HCT116 (cell line): ENCODE data around the gene CCSER1. TPM values are rescaled to one million over a fixed set of nuclear protein-coding genes. Genes with fewer than 3 reads are reported as not detected.

ENCODE experiments used
- ATAC-seq: fragments of 200-7000 bp; cut with Tn5 transposase; 2 replicates; pipeline ENCODE4 v1.9.1; 2020; ENCODE audit warnings: mild to moderate bottlenecking, moderate library complexity
- BruUV-seq: library from RNA; stranded (reverse); fragments of 400-500 nt; replicated peaks from 2 replicates; lab custom pipeline; 2021; lab: Mats Ljungman, UMichigan
- CTCF ChIA-PET: fragments of 300-600 bp; sonication (Branson Sonifier 250); formaldehyde crosslinking; loops from one replicate; lab custom pipeline; 2021; ENCODE audit warnings: antibody characterized with exemption; lab: Charles Lee
- POLR2A ChIA-PET: fragments of 300-600, 350-600 bp; sonication (Branson Sonifier 250); formaldehyde crosslinking; loops from one replicate; lab custom pipeline; 2021; ENCODE audit warnings: antibody characterized with exemption; lab: Charles Lee
- RAD21 ChIA-PET, 2 experiments: fragments of 300-600 bp; sonication (Branson Sonifier 250); formaldehyde crosslinking; loops; one replicate each; lab custom pipeline; 2023; ENCODE audit warnings: low total read pairs in 2 of 2; ENCODE audit not compliant: uncharacterized antibody in 2 of 2, unreplicated experiment in 2 of 2, low non-redundant PET in 1 of 2; lab: Charles Lee
- DNase-seq: peaks from one replicate; pipeline ENCODE4 v3.0.0-alpha.2; 2010; ENCODE audit warnings: low read depth, low spot score
- H2AFZ ChIP-seq: fragments of 200-600 bp; shearing (Covaris generic), sonication (generic); 2 replicates; pipeline ENCODE4 v1.6.1; 2017; ENCODE audit warnings: low read depth, mixed run types, mixed read lengths, antibody characterized with exemption, low read length; ENCODE audit not compliant: poor library complexity, severe bottlenecking
- H3K27ac ChIP-seq: 2 replicates; pipeline ENCODE4 v1.5.1; 2012; ENCODE audit warnings: low read depth, low read length
- H3K27me3 ChIP-seq: fragments of 200-600 bp; sonication (generic); 2 replicates; pipeline ENCODE4 v1.6.1; 2016; ENCODE audit warnings: mixed run types, low read length, mixed read lengths; ENCODE audit not compliant: insufficient read depth
- H3K36me3 ChIP-seq, 2 experiments: fragments of 200-500 bp in 1 of 2; fragments of 200-600 bp in 1 of 2; sonication (Bioruptor generic) in 1 of 2; sonication (generic) in 1 of 2; 2 replicates each; pipeline versions ENCODE4 v1.5.1 to v1.6.1; 2014 to 2016; ENCODE audit warnings: low read length in 2 of 2, inconsistent platforms in 1 of 2, mixed read lengths in 1 of 2, mixed run types in 1 of 2; ENCODE audit not compliant: insufficient read depth in 2 of 2, control insufficient read depth in 1 of 2
- H3K4me1 ChIP-seq, 2 experiments: fragments of 200-600 bp in 1 of 2; sonication (generic) in 1 of 2; 2 replicates each; pipeline versions ENCODE4 v1.5.1 to v1.6.1; 2012 to 2017; ENCODE audit warnings: low read length in 2 of 2, inconsistent platforms in 1 of 2, mild to moderate bottlenecking in 1 of 2, mixed read lengths in 1 of 2, mixed run types in 1 of 2, moderate library complexity in 1 of 2; ENCODE audit not compliant: insufficient read depth in 2 of 2, control insufficient read depth in 1 of 2
- H3K4me2 ChIP-seq: fragments of 200-600 bp; sonication (generic); 2 replicates; pipeline ENCODE4 v1.6.1; 2017; ENCODE audit warnings: mixed run types, low read length, mixed read lengths
- H3K4me3 ChIP-seq, 2 experiments: fragments of 200-600 bp in 1 of 2; sonication (generic) in 1 of 2; replicated peaks in 1 of 2; 2 replicates each; pipeline ENCODE4 v1.5.1; 2011 to 2016; ENCODE audit warnings: low read length in 2 of 2, control low read depth in 1 of 2, low read depth in 1 of 2, mild to moderate bottlenecking in 1 of 2, mixed read lengths in 1 of 2, mixed run types in 1 of 2
- H3K79me2 ChIP-seq: fragments of 200-600 bp; sonication (generic); 2 replicates; pipeline ENCODE4 v1.6.1; 2017; ENCODE audit warnings: mild to moderate bottlenecking, mixed run types, low read length, moderate library complexity, mixed read lengths; ENCODE audit not compliant: insufficient read depth
- H3K9ac ChIP-seq: fragments of 200-600 bp; sonication (generic); 2 replicates; pipeline ENCODE4 v1.6.1; 2016; ENCODE audit warnings: low read length, mixed read lengths
- H3K9me2 ChIP-seq: fragments of 200-600 bp; sonication (generic), shearing (Covaris generic); 2 replicates; pipeline ENCODE4 v1.6.1; 2017; ENCODE audit warnings: mixed run types, mild to moderate bottlenecking, moderate library complexity; ENCODE audit not compliant: insufficient read depth
- H3K9me3 ChIP-seq, 2 experiments: fragments of 200-500 bp in 1 of 2; fragments of 200-600 bp in 1 of 2; sonication (Bioruptor generic) in 1 of 2; sonication (generic) in 1 of 2; 2 replicates each; pipeline ENCODE4 v1.6.1; 2014 to 2017; ENCODE audit warnings: low read length in 2 of 2, mixed read lengths in 2 of 2, inconsistent platforms in 1 of 2, low read depth in 1 of 2, mild to moderate bottlenecking in 1 of 2, mixed run types in 1 of 2, moderate library complexity in 1 of 2; ENCODE audit not compliant: control insufficient read depth in 1 of 2, insufficient read depth in 1 of 2
- H4K20me1 ChIP-seq: fragments of 200-600 bp; sonication (generic), shearing (Covaris generic); 2 replicates; pipeline ENCODE4 v1.6.1; 2017; ENCODE audit warnings: mixed run types, mild to moderate bottlenecking, moderate library complexity; ENCODE audit not compliant: insufficient read depth
- ATF3 ChIP-seq: IDR thresholded peaks from 2 replicates; pipeline ENCODE4 v1.6.1; 2012
- CEBPB ChIP-seq: IDR thresholded peaks from 2 replicates; pipeline ENCODE4 v1.6.1; 2012; ENCODE audit warnings: low read depth
- EGR1 ChIP-seq: IDR thresholded peaks from 2 replicates; pipeline ENCODE4 v1.6.1; 2012; ENCODE audit warnings: low read depth
- EZH2 ChIP-seq: fragments of 200-600 bp; sonication (generic); IDR thresholded peaks from 2 replicates; pipeline ENCODE4 v1.6.1; 2017; ENCODE audit warnings: antibody characterized with exemption, mixed run types
- JUND ChIP-seq: IDR thresholded peaks from 2 replicates; pipeline ENCODE4 v1.6.1; 2012
- POLR2A ChIP-seq: IDR thresholded peaks from 2 replicates; pipeline ENCODE4 v1.7.0; 2011; ENCODE audit warnings: borderline replicate concordance; ENCODE audit not compliant: insufficient read depth, insufficient read length; ENCODE audit errors: extremely low read depth
- RAD21 ChIP-seq: IDR thresholded peaks from 2 replicates; pipeline ENCODE4 v1.6.1; 2012; ENCODE audit warnings: low read depth, mild to moderate bottlenecking
- REST ChIP-seq: IDR thresholded peaks from 2 replicates; pipeline ENCODE4 v1.6.1; 2012; ENCODE audit warnings: low read depth
- SIN3A ChIP-seq: IDR thresholded peaks from 2 replicates; pipeline ENCODE4 v1.6.1; 2012; ENCODE audit warnings: low read depth
- SRF ChIP-seq: IDR thresholded peaks from 2 replicates; pipeline ENCODE4 v1.6.1; 2012; ENCODE audit warnings: low read depth
- TCF7L2 ChIP-seq: IDR thresholded peaks from 2 replicates; pipeline ENCODE4 v1.7.0; 2011; ENCODE audit warnings: borderline replicate concordance, inconsistent platforms; ENCODE audit not compliant: insufficient read depth, insufficient read length; ENCODE audit errors: extremely low read depth
- ZFX ChIP-seq: fragments of 450-650 bp; IDR thresholded peaks from 2 replicates; pipeline ENCODE4 v1.6.1; 2017
- intact Hi-C: fragments of 100-400 bp; cut with micrococcal nuclease; formaldehyde crosslinking; loops from 2 replicates; pipeline ENCODE4 v1.10.0; 2022
- total RNA-seq: library from RNA; stranded (reverse); gene quantifications from one replicate; pipeline ENCODE4 v1.2.1, GENCODE V29; 2021; ENCODE audit not compliant: unreplicated experiment
- TF ChIP-seq, protein P1 (sequence below), 3 experiments: fragments of 200-600 bp in 1 of 3; sonication (generic) in 1 of 3; IDR thresholded peaks in 2 of 3; conservative IDR thresholded peaks in 1 of 3; 2 replicates each; pipeline ENCODE4 v1.5.1; 2012 to 2017; ENCODE audit warnings: low read depth in 2 of 3, low read length in 2 of 3, antibody characterized with exemption in 1 of 3, borderline replicate concordance in 1 of 3, control low read depth in 1 of 3, mild to moderate bottlenecking in 1 of 3, mixed read lengths in 1 of 3, mixed run types in 1 of 3, moderate library complexity in 1 of 3; ENCODE audit not compliant: insufficient read depth in 1 of 3
- TF ChIP-seq, protein P2 (sequence below): IDR thresholded peaks from 2 replicates; pipeline ENCODE4 v1.6.1; 2012

The CCSER1 gene
- total RNA-seq, 1 experiment from 2014 or later = 6.7 TPM

GRCh38 chr4:90994851-90995574, 867.8 kb downstream of the CCSER1 start:
- Histone ChIP-seq H3K9ac (no peak overlapping the region), H3K27ac (no peak overlapping the region), H3K9me2 (no peaks in the 10 kb centered on the region), H3K4me2 (no peak overlapping the region), H2AFZ (no peak overlapping the region), H3K4me3 (no peak overlapping the region), H3K36me3 (no peaks in the 10 kb centered on the region), H3K27me3 (no peaks in the 10 kb centered on the region), H3K79me2 (no peaks in the 10 kb centered on the region), H4K20me1 (no peaks in the 10 kb centered on the region), H3K4me1 (no peaks in the 10 kb centered on the region), H3K9me3 (no peaks in the 10 kb centered on the region)
- intact Hi-C loops = no loop called here
- TF ChIP-seq SIN3A (no peak), ATF3 (no peak), EGR1 (no peak), JUND (no peak), POLR2A (no peak), EZH2 (no peak), TCF7L2 (no peak), REST (no peak), ZFX (no peak), SRF (no peak), CEBPB (no peak), RAD21 (no peak)
- TF ChIP-seq, protein P1, sequence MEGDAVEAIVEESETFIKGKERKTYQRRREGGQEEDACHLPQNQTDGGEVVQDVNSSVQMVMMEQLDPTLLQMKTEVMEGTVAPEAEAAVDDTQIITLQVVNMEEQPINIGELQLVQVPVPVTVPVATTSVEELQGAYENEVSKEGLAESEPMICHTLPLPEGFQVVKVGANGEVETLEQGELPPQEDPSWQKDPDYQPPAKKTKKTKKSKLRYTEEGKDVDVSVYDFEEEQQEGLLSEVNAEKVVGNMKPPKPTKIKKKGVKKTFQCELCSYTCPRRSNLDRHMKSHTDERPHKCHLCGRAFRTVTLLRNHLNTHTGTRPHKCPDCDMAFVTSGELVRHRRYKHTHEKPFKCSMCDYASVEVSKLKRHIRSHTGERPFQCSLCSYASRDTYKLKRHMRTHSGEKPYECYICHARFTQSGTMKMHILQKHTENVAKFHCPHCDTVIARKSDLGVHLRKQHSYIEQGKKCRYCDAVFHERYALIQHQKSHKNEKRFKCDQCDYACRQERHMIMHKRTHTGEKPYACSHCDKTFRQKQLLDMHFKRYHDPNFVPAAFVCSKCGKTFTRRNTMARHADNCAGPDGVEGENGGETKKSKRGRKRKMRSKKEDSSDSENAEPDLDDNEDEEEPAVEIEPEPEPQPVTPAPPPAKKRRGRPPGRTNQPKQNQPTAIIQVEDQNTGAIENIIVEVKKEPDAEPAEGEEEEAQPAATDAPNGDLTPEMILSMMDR (IDR thresholded peaks at IDR 0.05 in 2 of 3, conservative IDR thresholded peaks at IDR 0.05 in 1 of 3; ENCODE audit: borderline replicate concordance in 1 of 3, insufficient read depth in 1 of 3, low read depth in 2 of 3, low read length in 2 of 3) = no peak
- TF ChIP-seq, protein P2, sequence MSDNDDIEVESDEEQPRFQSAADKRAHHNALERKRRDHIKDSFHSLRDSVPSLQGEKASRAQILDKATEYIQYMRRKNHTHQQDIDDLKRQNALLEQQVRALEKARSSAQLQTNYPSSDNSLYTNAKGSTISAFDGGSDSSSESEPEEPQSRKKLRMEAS = no peak
- ChIA-PET CTCF (no interaction called here), RAD21 (no interaction called here), POLR2A (no interaction called here)
- DNase-seq (no peak), ATAC-seq (no peak)
- no TSS peak for BruUV-seq
